Measurements from ENCODE around the gene SELP. TPM values are rescaled to one million over a fixed set of nuclear protein-coding genes. Genes with fewer than 3 reads are reported as not detected.

SELP gene
- total RNA-seq, 2 donors from 2014 or later: not detected

- Mint-ChIP-seq H3K9me3 (no peaks in the 10 kb centered on the region), H3K4me1 (peaks cover 16% of the 10 kb centered on the region), H3K27ac (no peak overlapping the region), H3K27me3 (ENCODE audit: insufficient read depth) (no peaks in the 10 kb centered on the region), H3K4me3 (no peak overlapping the region), H3K36me3 (ENCODE audit: low read depth) (no peaks in the 10 kb centered on the region)
- Histone ChIP-seq H3K27me3 (ENCODE audit: control insufficient read depth, insufficient read depth, low read length, poor library complexity, severe bottlenecking) (no peaks in the 10 kb centered on the region), H3K9ac (ENCODE audit: extremely low read depth, low read length, poor library complexity, severe bottlenecking) (no peak overlapping the region), H3K9me3 (ENCODE audit: control insufficient read depth, low read length) (no peaks in the 10 kb centered on the region), H3K27ac (ENCODE audit: low read depth, low read length) (no peak overlapping the region), H3K4me1 (ENCODE audit: control insufficient read depth, insufficient read depth, low read length) (no peaks in the 10 kb centered on the region), H3K4me3 (ENCODE audit: low read length) (no peak overlapping the region), H3K36me3 (ENCODE audit: control insufficient read depth, insufficient read depth, low read length) (no peaks in the 10 kb centered on the region)
- TF ChIP-seq, protein P1, sequence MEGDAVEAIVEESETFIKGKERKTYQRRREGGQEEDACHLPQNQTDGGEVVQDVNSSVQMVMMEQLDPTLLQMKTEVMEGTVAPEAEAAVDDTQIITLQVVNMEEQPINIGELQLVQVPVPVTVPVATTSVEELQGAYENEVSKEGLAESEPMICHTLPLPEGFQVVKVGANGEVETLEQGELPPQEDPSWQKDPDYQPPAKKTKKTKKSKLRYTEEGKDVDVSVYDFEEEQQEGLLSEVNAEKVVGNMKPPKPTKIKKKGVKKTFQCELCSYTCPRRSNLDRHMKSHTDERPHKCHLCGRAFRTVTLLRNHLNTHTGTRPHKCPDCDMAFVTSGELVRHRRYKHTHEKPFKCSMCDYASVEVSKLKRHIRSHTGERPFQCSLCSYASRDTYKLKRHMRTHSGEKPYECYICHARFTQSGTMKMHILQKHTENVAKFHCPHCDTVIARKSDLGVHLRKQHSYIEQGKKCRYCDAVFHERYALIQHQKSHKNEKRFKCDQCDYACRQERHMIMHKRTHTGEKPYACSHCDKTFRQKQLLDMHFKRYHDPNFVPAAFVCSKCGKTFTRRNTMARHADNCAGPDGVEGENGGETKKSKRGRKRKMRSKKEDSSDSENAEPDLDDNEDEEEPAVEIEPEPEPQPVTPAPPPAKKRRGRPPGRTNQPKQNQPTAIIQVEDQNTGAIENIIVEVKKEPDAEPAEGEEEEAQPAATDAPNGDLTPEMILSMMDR (conservative IDR thresholded peaks at IDR 0.05): no peak
- DNase-seq: no peak
- WGBS, 2 experiments (ENCODE audit: insufficient coverage in 1 of 2, insufficient read length in 1 of 2): 82 to 94% methylated on average over 2 to 3 of the region's 3 CpGs
Measured at GRCh38 chr1:169644297-169644696, 14.4 kb upstream of the SELP start.

DNA sequence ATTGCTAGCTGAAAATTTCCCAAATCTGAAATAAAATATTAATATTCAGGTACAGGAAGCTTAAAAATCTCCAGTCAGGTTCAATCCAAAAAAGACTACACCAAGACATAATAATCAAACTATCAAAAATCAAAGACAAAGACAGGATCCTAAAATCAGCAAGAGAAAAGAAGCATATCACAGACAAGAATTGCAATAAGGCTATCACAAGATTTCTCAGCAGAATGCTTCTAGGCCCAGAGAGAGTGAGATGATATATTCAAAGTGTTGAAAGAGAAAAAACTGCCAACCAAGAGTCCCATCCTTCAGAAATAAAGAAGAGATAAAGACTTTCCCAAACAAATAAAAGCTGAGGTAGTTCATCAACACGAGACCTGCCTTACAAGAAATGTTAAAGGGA is 5.0 kb upstream of the SELP start:
- TF ChIP-seq, protein P1 (conservative IDR thresholded peaks at IDR 0.05): no peak
- no peaks in the 10 kb centered on the region for H3K27me3 ChIP-seq (ENCODE audit: control insufficient read depth, insufficient read depth, low read length, poor library complexity, severe bottlenecking)
- H3K27ac ChIP-seq (ENCODE audit: low read depth, low read length): no peak overlapping the region
- peaks cover 38% of the 10 kb centered on the region for H3K9me3 ChIP-seq (ENCODE audit: control insufficient read depth, low read length)
- H3K4me1 ChIP-seq (ENCODE audit: control insufficient read depth, insufficient read depth, low read length): no peaks in the 10 kb centered on the region
- H3K27me3 Mint-ChIP-seq (ENCODE audit: insufficient read depth): no peaks in the 10 kb centered on the region
- no peak for DNase-seq
- WGBS, 2 experiments (ENCODE audit: insufficient coverage in 1 of 2, insufficient read length in 1 of 2): 60% methylated on average over 1 of the region's 1 CpG; no CpG with 5 or more reads in 1 of the 2 experiments
- H3K4me3 Mint-ChIP-seq: no peak overlapping the region
- no peak overlapping the region for H3K27ac Mint-ChIP-seq
- H3K9me3 Mint-ChIP-seq: peaks cover 34% of the 10 kb centered on the region
- no peak overlapping the region for H3K9ac ChIP-seq (ENCODE audit: extremely low read depth, low read length, poor library complexity, severe bottlenecking)
- no peak overlapping the region for H3K4me3 ChIP-seq (ENCODE audit: low read length)
- H3K4me1 Mint-ChIP-seq: no peaks in the 10 kb centered on the region
- no peaks in the 10 kb centered on the region for H3K36me3 ChIP-seq (ENCODE audit: control insufficient read depth, insufficient read depth, low read length)
- no peaks in the 10 kb centered on the region for H3K36me3 Mint-ChIP-seq (ENCODE audit: low read depth)

DNA sequence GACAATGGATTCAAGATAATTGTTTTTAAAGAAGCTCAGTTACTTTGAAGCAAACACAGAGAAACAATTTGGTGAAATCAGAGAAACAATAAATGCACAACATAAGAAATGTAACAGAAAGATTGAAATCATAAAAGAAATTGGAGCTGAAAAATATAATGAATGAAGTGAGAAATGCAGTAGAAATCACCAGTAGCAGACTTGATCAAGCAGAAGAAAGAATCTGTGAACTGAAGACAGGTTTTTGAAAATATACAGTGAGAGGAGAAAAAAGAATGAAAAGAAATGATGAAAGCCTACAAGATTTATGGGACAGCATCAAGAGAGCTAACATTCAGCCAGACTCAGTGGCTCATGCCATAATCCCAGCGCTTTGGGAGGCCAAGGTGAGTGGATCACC is 4.2 kb upstream of the SELP start:
- Mint-ChIP-seq H3K36me3 (ENCODE audit: low read depth) (no peaks in the 10 kb centered on the region), H3K27me3 (ENCODE audit: insufficient read depth) (no peaks in the 10 kb centered on the region), H3K4me3 (no peak overlapping the region), H3K27ac (no peak overlapping the region), H3K4me1 (no peaks in the 10 kb centered on the region), H3K9me3 (peaks cover 34% of the 10 kb centered on the region)
- Histone ChIP-seq H3K9me3 (ENCODE audit: control insufficient read depth, low read length) (peaks cover 38% of the 10 kb centered on the region), H3K36me3 (ENCODE audit: control insufficient read depth, insufficient read depth, low read length) (no peaks in the 10 kb centered on the region), H3K4me3 (ENCODE audit: low read length) (no peak overlapping the region), H3K9ac (ENCODE audit: extremely low read depth, low read length, poor library complexity, severe bottlenecking) (no peak overlapping the region), H3K27me3 (ENCODE audit: control insufficient read depth, insufficient read depth, low read length, poor library complexity, severe bottlenecking) (no peaks in the 10 kb centered on the region), H3K27ac (ENCODE audit: low read depth, low read length) (no peak overlapping the region), H3K4me1 (ENCODE audit: control insufficient read depth, insufficient read depth, low read length) (no peaks in the 10 kb centered on the region)
- WGBS, 2 experiments (ENCODE audit: insufficient coverage in 1 of 2, insufficient read length in 1 of 2): 67 to 95% methylated on average over 1 of the region's 1 CpG
- TF ChIP-seq, protein P1 (conservative IDR thresholded peaks at IDR 0.05): no peak
- no peak for DNase-seq

All from endodermal cell (in vitro differentiated cells).